Neuron (in vitro differentiated cells): ENCODE data around the gene MMEL1.
A peak's percentile ranks its signal among the peaks of the same experiment; 100 is the strongest.

ENCODE experiments used
- H2AFZ ChIP-seq: one replicate; pipeline ENCODE4 v1.6.1; 2013; ENCODE audit warnings: low read depth, mild to moderate bottlenecking, inconsistent platforms, low read length, moderate library complexity
- H3K27me3 ChIP-seq: one replicate; pipeline ENCODE4 v1.6.1; 2013; ENCODE audit warnings: low read length; ENCODE audit not compliant: insufficient read depth
- H3K36me3 ChIP-seq: one replicate; pipeline ENCODE4 v1.6.1; 2013; ENCODE audit warnings: low read length; ENCODE audit not compliant: insufficient read depth
- H3K4me1 ChIP-seq: one replicate; pipeline ENCODE4 v1.6.1; 2013; ENCODE audit warnings: low read length; ENCODE audit not compliant: insufficient read depth
- H3K4me3 ChIP-seq: 2 replicates; pipeline ENCODE4 v1.5.1; 2013; ENCODE audit warnings: mild to moderate bottlenecking, low read length, moderate library complexity
- H3K9me3 ChIP-seq: one replicate; pipeline ENCODE4 v1.6.1; 2013; ENCODE audit warnings: low read length

The MMEL1 gene

GRCh38 chr1:2646837-2647236, 14.0 kb upstream of the MMEL1 start:
- Histone ChIP-seq H3K4me3 (no peak overlapping the region), H3K36me3 (no peaks in the 10 kb centered on the region), H3K9me3 (peaks cover 5% of the 10 kb centered on the region), H3K4me1 (peaks cover 11% of the 10 kb centered on the region), H2AFZ (no peak overlapping the region), H3K27me3 (peaks cover 18% of the 10 kb centered on the region)

GRCh38 chr1:2645776-2646175, 13.0 kb upstream of the MMEL1 start:
- no peaks in the 10 kb centered on the region for H3K36me3 ChIP-seq
- H2AFZ ChIP-seq, result no peak overlapping the region
- H3K4me3 ChIP-seq, result no peak overlapping the region
- H3K9me3 ChIP-seq, result peaks cover 5% of the 10 kb centered on the region
- H3K4me1 ChIP-seq, result peaks cover 14% of the 10 kb centered on the region
- peaks cover 9% of the 10 kb centered on the region for H3K27me3 ChIP-seq

- H3K4me3 ChIP-seq, result no peak overlapping the region
- peaks cover 5% of the 10 kb centered on the region for H3K9me3 ChIP-seq
- H3K36me3 ChIP-seq, result no peaks in the 10 kb centered on the region
- H3K4me1 ChIP-seq, result peaks cover 14% of the 10 kb centered on the region
- no peak overlapping the region for H2AFZ ChIP-seq
- H3K27me3 ChIP-seq, result peaks cover 9% of the 10 kb centered on the region
These were observed 12.3 kb upstream of the MMEL1 start for GRCh38 chr1:2645143-2645542.

- H3K36me3 ChIP-seq, result no peaks in the 10 kb centered on the region
- H3K27me3 ChIP-seq, result peaks cover 9% of the 10 kb centered on the region
- peaks cover 14% of the 10 kb centered on the region for H3K4me1 ChIP-seq
- no peak overlapping the region for H2AFZ ChIP-seq
- H3K9me3 ChIP-seq, result peaks cover 5% of the 10 kb centered on the region
- no peak overlapping the region for H3K4me3 ChIP-seq
These were observed 11.8 kb upstream of the MMEL1 start for GRCh38 chr1:2644591-2645101.

GRCh38 chr1:2644171-2644570, 11.4 kb upstream of the MMEL1 start:
- H3K4me3 ChIP-seq, result no peak overlapping the region
- peaks cover 5% of the 10 kb centered on the region for H3K9me3 ChIP-seq
- H3K27me3 ChIP-seq, result peaks cover 9% of the 10 kb centered on the region
- H2AFZ ChIP-seq, result no peak overlapping the region
- H3K4me1 ChIP-seq, result peaks cover 14% of the 10 kb centered on the region
- no peaks in the 10 kb centered on the region for H3K36me3 ChIP-seq

- Histone ChIP-seq H3K27me3 (peaks cover 9% of the 10 kb centered on the region), H3K4me1 (peaks cover 14% of the 10 kb centered on the region), H2AFZ (peak overlapping the region; percentile 92), H3K9me3 (peaks cover 5% of the 10 kb centered on the region), H3K36me3 (no peaks in the 10 kb centered on the region), H3K4me3 (peak overlapping the region; percentile 75)
These were observed 10.7 kb upstream of the MMEL1 start for GRCh38 chr1:2643414-2644077.

- Histone ChIP-seq H3K9me3 (peaks cover 5% of the 10 kb centered on the region), H3K36me3 (no peaks in the 10 kb centered on the region), H2AFZ (peak overlapping the region; percentile 92), H3K27me3 (peaks cover 9% of the 10 kb centered on the region), H3K4me3 (peak overlapping the region; percentile 75), H3K4me1 (peaks cover 14% of the 10 kb centered on the region)
These were observed 10.0 kb upstream of the MMEL1 start for GRCh38 chr1:2642560-2643413.

- H3K27me3 ChIP-seq, result peaks cover 9% of the 10 kb centered on the region
These were observed 9.3 kb upstream of the MMEL1 start for GRCh38 chr1:2642131-2642559.

GRCh38 chr1:2641381-2642130, 8.7 kb upstream of the MMEL1 start:
- Histone ChIP-seq H3K4me1 (peaks cover 14% of the 10 kb centered on the region), H3K27me3 (peaks cover 9% of the 10 kb centered on the region), H3K36me3 (no peaks in the 10 kb centered on the region), H3K9me3 (peaks cover 3% of the 10 kb centered on the region), H2AFZ (no peak overlapping the region), H3K4me3 (peak overlapping the region; percentile 75)

More at GRCh38 chr1:2642131-2642559, 9.3 kb upstream of the MMEL1 start:
- Histone ChIP-seq H3K4me1 (peaks cover 14% of the 10 kb centered on the region), H3K4me3 (peak overlapping the region; percentile 75), H2AFZ (peak overlapping the region; percentile 92), H3K36me3 (no peaks in the 10 kb centered on the region), H3K9me3 (peaks cover 5% of the 10 kb centered on the region)

GRCh38 chr1:2640626-2641025, 7.8 kb upstream of the MMEL1 start:
- Histone ChIP-seq H3K9me3 (peaks cover 2% of the 10 kb centered on the region), H3K27me3 (peaks cover 9% of the 10 kb centered on the region), H2AFZ (no peak overlapping the region), H3K4me3 (no peak overlapping the region), H3K4me1 (peaks cover 14% of the 10 kb centered on the region), H3K36me3 (no peaks in the 10 kb centered on the region)

GRCh38 chr1:2639607-2640521, 7.0 kb upstream of the MMEL1 start:
- Histone ChIP-seq H3K9me3 (no peaks in the 10 kb centered on the region), H2AFZ (no peak overlapping the region), H3K4me3 (no peak overlapping the region), H3K36me3 (no peaks in the 10 kb centered on the region), H3K27me3 (peaks cover 8% of the 10 kb centered on the region), H3K4me1 (peaks cover 14% of the 10 kb centered on the region)

GRCh38 chr1:2639203-2639602, 6.4 kb upstream of the MMEL1 start:
- Histone ChIP-seq H3K4me3 (no peak overlapping the region), H3K9me3 (no peaks in the 10 kb centered on the region), H3K4me1 (peaks cover 14% of the 10 kb centered on the region), H3K27me3 (peaks cover 2% of the 10 kb centered on the region), H3K36me3 (no peaks in the 10 kb centered on the region), H2AFZ (no peak overlapping the region)
